Measurements from ENCODE around the gene PTPA. TPM values are rescaled to one million over a fixed set of nuclear protein-coding genes. Genes with fewer than 3 reads are reported as not detected.

The PTPA gene
- total and polyA plus RNA-seq, 2 donors (not counting 1 experiment from before 2014, with no cell fraction given): 35.0 to 73.9 TPM

DNA sequence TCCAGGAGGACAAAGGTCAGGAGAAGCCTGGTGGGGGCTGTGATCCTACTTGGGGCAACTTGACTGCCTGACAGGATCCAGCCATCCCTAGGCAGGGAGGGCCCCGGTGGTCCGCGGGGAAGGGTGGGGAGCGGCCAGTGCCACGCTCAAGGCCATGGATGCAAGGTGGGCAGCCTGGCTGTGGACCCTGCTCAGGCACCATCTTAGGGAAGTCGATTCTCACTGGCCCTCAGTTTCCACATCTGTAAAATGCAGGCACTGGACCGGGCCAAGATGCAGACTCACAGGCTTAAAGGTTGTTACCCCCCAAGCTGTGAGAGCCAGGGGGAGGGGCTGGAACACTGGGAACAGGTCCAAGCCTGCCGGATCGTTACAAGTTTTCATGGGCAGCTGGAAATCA is 39.0 kb upstream of the PTPA start:
- Mint-ChIP-seq H3K4me1 (peaks cover 25% of the 10 kb centered on the region), H3K27ac (peak overlapping the region; percentile 75), H3K4me3 (no peak overlapping the region), H3K27me3 (no peaks in the 10 kb centered on the region), H3K9me3 (ENCODE audit: insufficient read depth) (no peaks in the 10 kb centered on the region)
- peaks cover 25 to 37% of the 10 kb centered on the region in 2 donors for H3K4me1 ChIP-seq (ENCODE audit: control insufficient read depth in 2 of 2, insufficient read depth in 2 of 2, low read length in 2 of 2)
- TF ChIP-seq, protein P1, sequence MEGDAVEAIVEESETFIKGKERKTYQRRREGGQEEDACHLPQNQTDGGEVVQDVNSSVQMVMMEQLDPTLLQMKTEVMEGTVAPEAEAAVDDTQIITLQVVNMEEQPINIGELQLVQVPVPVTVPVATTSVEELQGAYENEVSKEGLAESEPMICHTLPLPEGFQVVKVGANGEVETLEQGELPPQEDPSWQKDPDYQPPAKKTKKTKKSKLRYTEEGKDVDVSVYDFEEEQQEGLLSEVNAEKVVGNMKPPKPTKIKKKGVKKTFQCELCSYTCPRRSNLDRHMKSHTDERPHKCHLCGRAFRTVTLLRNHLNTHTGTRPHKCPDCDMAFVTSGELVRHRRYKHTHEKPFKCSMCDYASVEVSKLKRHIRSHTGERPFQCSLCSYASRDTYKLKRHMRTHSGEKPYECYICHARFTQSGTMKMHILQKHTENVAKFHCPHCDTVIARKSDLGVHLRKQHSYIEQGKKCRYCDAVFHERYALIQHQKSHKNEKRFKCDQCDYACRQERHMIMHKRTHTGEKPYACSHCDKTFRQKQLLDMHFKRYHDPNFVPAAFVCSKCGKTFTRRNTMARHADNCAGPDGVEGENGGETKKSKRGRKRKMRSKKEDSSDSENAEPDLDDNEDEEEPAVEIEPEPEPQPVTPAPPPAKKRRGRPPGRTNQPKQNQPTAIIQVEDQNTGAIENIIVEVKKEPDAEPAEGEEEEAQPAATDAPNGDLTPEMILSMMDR (IDR thresholded peaks at IDR 0.05): no peak
- no peak for TF ChIP-seq EZH2 (IDR thresholded peaks at IDR 0.05; ENCODE audit: borderline replicate concordance, insufficient read depth, low read depth, low read length, poor library complexity, severe bottlenecking)
- no peak overlapping the region for H2AFZ ChIP-seq (ENCODE audit: insufficient read depth, low read depth, low read length, poor library complexity, severe bottlenecking)
- H3K9me3 ChIP-seq (ENCODE audit: control extremely low read depth in 1 of 3, control insufficient read depth in 2 of 3, insufficient read depth in 1 of 3, low read length in 2 of 3): no peaks in the 10 kb centered on the region
- ATAC-seq (ENCODE audit: low read depth) (no peak), DNase-seq (no peak)
- no peaks in the 10 kb centered on the region for H4K20me1 ChIP-seq (ENCODE audit: control insufficient read depth, insufficient read depth, low read length, poor library complexity, severe bottlenecking)
- intact Hi-C loops (cut with micrococcal nuclease): no loop called here
- peaks cover 0 to 3% of the 10 kb centered on the region in 2 experiments for H3K36me3 ChIP-seq (replicated peaks in 1 of 2; ENCODE audit: control extremely low read depth in 1 of 2, control insufficient read depth in 1 of 2, extremely low read depth in 1 of 2, insufficient read depth in 2 of 2, low read length in 1 of 2)
- no peak overlapping the region for H3K4me2 ChIP-seq (replicated peaks; ENCODE audit: low read depth, low read length, poor library complexity, severe bottlenecking)
- no peaks in the 10 kb centered on the region for H3K79me2 ChIP-seq (ENCODE audit: control insufficient read depth, insufficient read depth, low read length)
- POLR2A ChIA-PET: interaction anchor here (0.6 kb wide), 1 partner anchor 849 kb away, joined by 3 read pairs; no protein-coding TSS in a partner anchor
- 86% methylated on average over 7 of the region's 9 CpGs for WGBS (ENCODE audit: insufficient coverage)
- CTCF ChIA-PET: no interaction called here
- H3K4me3 ChIP-seq (ENCODE audit: control extremely low read depth in 1 of 5, extremely low read depth in 1 of 5, insufficient read depth in 1 of 5, low read depth in 2 of 5, low read length in 4 of 5): no peak overlapping the region
- H3K27ac ChIP-seq (ENCODE audit: low read length in 2 of 2): no peak overlapping the region
- H3K27me3 ChIP-seq (replicated peaks in 1 of 4; ENCODE audit: control extremely low read depth in 1 of 4, control insufficient read depth in 3 of 4, insufficient read depth in 4 of 4, low read length in 3 of 4): no peaks in the 10 kb centered on the region
- H3K9ac ChIP-seq (ENCODE audit: low read length): no peak overlapping the region

GRCh38 chr9:129073404-129073803 is 37.8 kb upstream of the PTPA start:
- ATAC-seq (ENCODE audit: low read depth) (no peak), DNase-seq (no peak)
- H3K27me3 Mint-ChIP-seq: no peaks in the 10 kb centered on the region
- Histone ChIP-seq H3K4me3 (ENCODE audit: control extremely low read depth in 1 of 5, extremely low read depth in 1 of 5, insufficient read depth in 1 of 5, low read depth in 2 of 5, low read length in 4 of 5) (no peak overlapping the region), H3K27me3 (replicated peaks in 1 of 4; ENCODE audit: control extremely low read depth in 1 of 4, control insufficient read depth in 3 of 4, insufficient read depth in 4 of 4, low read length in 3 of 4) (no peaks in the 10 kb centered on the region), H3K4me2 (replicated peaks; ENCODE audit: low read depth, low read length, poor library complexity, severe bottlenecking) (no peak overlapping the region), H4K20me1 (ENCODE audit: control insufficient read depth, insufficient read depth, low read length, poor library complexity, severe bottlenecking) (no peaks in the 10 kb centered on the region), H3K9me3 (ENCODE audit: control extremely low read depth in 1 of 3, control insufficient read depth in 2 of 3, insufficient read depth in 1 of 3, low read length in 2 of 3) (no peaks in the 10 kb centered on the region), H3K36me3 (replicated peaks in 1 of 2; ENCODE audit: control extremely low read depth in 1 of 2, control insufficient read depth in 1 of 2, extremely low read depth in 1 of 2, insufficient read depth in 2 of 2, low read length in 1 of 2) (peaks cover 0 to 1% of the 10 kb centered on the region in 2 experiments), H3K9ac (ENCODE audit: low read length) (no peak overlapping the region), H3K79me2 (ENCODE audit: control insufficient read depth, insufficient read depth, low read length) (no peaks in the 10 kb centered on the region), H3K4me1 (ENCODE audit: control insufficient read depth in 2 of 2, insufficient read depth in 2 of 2, low read length in 2 of 2) (peaks cover 21 to 30% of the 10 kb centered on the region in 2 donors), H3K27ac (ENCODE audit: low read length in 2 of 2) (no peak overlapping the region), H2AFZ (ENCODE audit: insufficient read depth, low read depth, low read length, poor library complexity, severe bottlenecking) (no peak overlapping the region)
- WGBS (ENCODE audit: insufficient coverage): 92% methylated on average over 3 of the region's 8 CpGs
- no peak overlapping the region for H3K4me3 Mint-ChIP-seq
- TF ChIP-seq, protein P1 (IDR thresholded peaks at IDR 0.05): no peak
- TF ChIP-seq EZH2 (IDR thresholded peaks at IDR 0.05; ENCODE audit: borderline replicate concordance, insufficient read depth, low read depth, low read length, poor library complexity, severe bottlenecking): no peak
- H3K9me3 Mint-ChIP-seq (ENCODE audit: insufficient read depth): no peaks in the 10 kb centered on the region
- peaks cover 21% of the 10 kb centered on the region for H3K4me1 Mint-ChIP-seq
- ChIA-PET POLR2A (no interaction called here), CTCF (interaction anchor here (0.7 to 1.1 kb wide), 3 partner anchors 10 to 45 kb away, joined by 3 to 5 read pairs (median 3); partner anchors contain the start of gene SH3GLB2)
- H3K27ac Mint-ChIP-seq: no peak overlapping the region
- intact Hi-C loops (cut with micrococcal nuclease): no loop called here
